Activated CD8-positive, alpha-beta memory T cell treated with anti-CD3 and anti-CD28 coated beads for 4 hours (primary cell): ENCODE results near the gene ETV6.
"Not testable (repeated sequence)": the region's sequence is repeated elsewhere in the genome, so short reads cannot be mapped to it uniquely, and the experiment has no call there.

ENCODE experiments used
- DNase-seq, 2 donors: peaks; one replicate each; pipeline ENCODE4 v3.0.0-alpha.2; 2020; ENCODE audit warnings: low read depth in 2 of 2

The ETV6 gene

GRCh38 chr12:11649413-11650285, at the start of gene ETV6:
ETV6 (plus strand) TSS chr12:11649674; CDS start chr12:11650128, 454 bp downstream.
- peak; percentile 43 to 54 for DNase-seq

- DNase-seq: no peak
These were observed 49.3 kb upstream of the ETV6 start for GRCh38 chr12:11600199-11600598.

- DNase-seq: no peak
These were observed 47.8 kb upstream of the ETV6 start for GRCh38 chr12:11601647-11602046.

- no peak for DNase-seq
These were observed 42.0 kb upstream of the ETV6 start for GRCh38 chr12:11607313-11608081.

GRCh38 chr12:11609045-11609444, 40.4 kb upstream of the ETV6 start:
- no peak for DNase-seq

GRCh38 chr12:11615481-11615880, 34.0 kb upstream of the ETV6 start:
- DNase-seq: no peak

- DNase-seq: no peak
These were observed 31.4 kb upstream of the ETV6 start for GRCh38 chr12:11618046-11618445.

- DNase-seq: peak in 1 of 2 donors; percentile 2
These were observed 27.6 kb upstream of the ETV6 start for GRCh38 chr12:11621797-11622423.

GRCh38 chr12:11622876-11623281, 26.6 kb upstream of the ETV6 start:
- DNase-seq: no peak

GRCh38 chr12:11623382-11623781, 26.1 kb upstream of the ETV6 start:
- no peak for DNase-seq

GRCh38 chr12:11624116-11624515, 25.4 kb upstream of the ETV6 start:
- no peak for DNase-seq

- not testable (repeated sequence) for DNase-seq
These were observed 21.8 kb upstream of the ETV6 start for GRCh38 chr12:11627709-11628108.

GRCh38 chr12:11628353-11628752, 21.1 kb upstream of the ETV6 start:
- no peak for DNase-seq

GRCh38 chr12:11630046-11630706, 19.3 kb upstream of the ETV6 start:
- no peak for DNase-seq

GRCh38 chr12:11631288-11631687, 18.2 kb upstream of the ETV6 start:
- DNase-seq: no peak

GRCh38 chr12:11631881-11632280, 17.6 kb upstream of the ETV6 start:
- not testable (repeated sequence) for DNase-seq

- no peak for DNase-seq
These were observed 15.5 kb upstream of the ETV6 start for GRCh38 chr12:11633968-11634367.

GRCh38 chr12:11635341-11635740, 14.1 kb upstream of the ETV6 start:
- DNase-seq: no peak

- no peak for DNase-seq
These were observed 11.1 kb upstream of the ETV6 start for GRCh38 chr12:11638315-11638916.

- DNase-seq: no peak
These were observed 10.0 kb upstream of the ETV6 start for GRCh38 chr12:11639454-11639853.

- DNase-seq: no peak
These were observed 8.0 kb upstream of the ETV6 start for GRCh38 chr12:11641522-11641921.
